H9 (cell line): Measurements from ENCODE around the gene GARIN5A. TPM values are rescaled to one million over a fixed set of nuclear protein-coding genes. Genes with fewer than 3 reads are reported as not detected.

Source experiments
- DNase-seq: peaks from one replicate; pipeline ENCODE4 v3.0.0-alpha.2; 2017
- H2AFZ ChIP-seq: one replicate; pipeline ENCODE4 v1.6.1; 2013; ENCODE audit warnings: mild to moderate bottlenecking, low read length, control low read depth, moderate library complexity
- H2AK5ac ChIP-seq: 2 replicates; pipeline ENCODE4 v1.6.1; 2013; ENCODE audit warnings: low read length, control low read depth, mixed read lengths; ENCODE audit not compliant: insufficient read length
- H2BK120ac ChIP-seq: one replicate; pipeline ENCODE4 v1.6.1; 2013; ENCODE audit warnings: low read depth, mild to moderate bottlenecking, low read length, control low read depth, inconsistent platforms; ENCODE audit not compliant: poor library complexity, severe bottlenecking
- H2BK12ac ChIP-seq: 2 replicates; pipeline ENCODE4 v1.6.1; 2013; ENCODE audit warnings: low read length, control low read depth, mixed read lengths, low read depth; ENCODE audit not compliant: insufficient read length
- H2BK15ac ChIP-seq: 2 replicates; pipeline ENCODE4 v1.6.1; 2013; ENCODE audit warnings: low read depth, low read length, control low read depth
- H2BK20ac ChIP-seq: one replicate; pipeline ENCODE4 v1.6.1; 2013; ENCODE audit warnings: low read depth, mild to moderate bottlenecking, low read length, control low read depth, inconsistent platforms; ENCODE audit not compliant: poor library complexity, severe bottlenecking
- H2BK5ac ChIP-seq: 2 replicates; pipeline ENCODE4 v1.6.1; 2013; ENCODE audit warnings: low read length, control low read depth, mixed read lengths; ENCODE audit not compliant: insufficient read length
- H3K14ac ChIP-seq: 2 replicates; pipeline ENCODE4 v1.6.1; 2013; ENCODE audit warnings: low read length, control low read depth; ENCODE audit not compliant: insufficient read depth
- H3K18ac ChIP-seq: 2 replicates; pipeline ENCODE4 v1.6.1; 2013; ENCODE audit warnings: low read depth, mild to moderate bottlenecking, mixed read lengths, low read length, control low read depth; ENCODE audit not compliant: insufficient read length
- H3K23ac ChIP-seq: 2 replicates; pipeline ENCODE4 v1.6.1; 2013; ENCODE audit warnings: low read length, control low read depth, mixed read lengths, low read depth; ENCODE audit not compliant: insufficient read length
- H3K23me2 ChIP-seq: 2 replicates; pipeline ENCODE4 v1.6.1; 2013; ENCODE audit warnings: low read depth, mild to moderate bottlenecking, mixed read lengths, low read length, control low read depth; ENCODE audit not compliant: insufficient read length, poor library complexity, severe bottlenecking
- H3K27ac ChIP-seq: 2 replicates; pipeline ENCODE4 v1.5.1; 2013; ENCODE audit warnings: low read length, control low read depth, mixed read lengths, low read depth; ENCODE audit not compliant: insufficient read length
- H3K27me3 ChIP-seq: 2 replicates; pipeline ENCODE4 v1.6.1; 2013; ENCODE audit warnings: low read length, control low read depth, inconsistent platforms; ENCODE audit not compliant: insufficient read depth
- H3K4ac ChIP-seq: 2 replicates; pipeline ENCODE4 v1.6.1; 2013; ENCODE audit warnings: low read depth, mild to moderate bottlenecking, control low read depth, inconsistent platforms, low read length, moderate library complexity
- H3K4me1 ChIP-seq: 2 replicates; pipeline ENCODE4 v1.6.1; 2013; ENCODE audit warnings: low read length, control low read depth, inconsistent platforms; ENCODE audit not compliant: insufficient read depth
- H3K4me2 ChIP-seq: 2 replicates; pipeline ENCODE4 v1.6.1; 2013; ENCODE audit warnings: low read length, control low read depth, mixed read lengths; ENCODE audit not compliant: insufficient read length, insufficient read depth
- H3K56ac ChIP-seq: 2 replicates; pipeline ENCODE4 v1.6.1; 2013; ENCODE audit warnings: low read depth, mild to moderate bottlenecking, mixed read lengths, low read length, control low read depth; ENCODE audit not compliant: insufficient read length
- H3K79me1 ChIP-seq: 2 replicates; pipeline ENCODE4 v1.6.1; 2013; ENCODE audit warnings: low read depth, mild to moderate bottlenecking, moderate library complexity, low read length, control low read depth, inconsistent platforms; ENCODE audit not compliant: insufficient read depth, poor library complexity, severe bottlenecking
- H3K79me2 ChIP-seq: 2 replicates; pipeline ENCODE4 v1.6.1; 2013; ENCODE audit warnings: low read length, control low read depth, inconsistent platforms; ENCODE audit not compliant: insufficient read depth
- H3K9ac ChIP-seq: 2 replicates; pipeline ENCODE4 v1.6.1; 2013; ENCODE audit warnings: low read length, control low read depth, mixed read lengths; ENCODE audit not compliant: insufficient read length; ENCODE audit errors: extremely low read depth
- H3K9me3 ChIP-seq: one replicate; pipeline ENCODE4 v1.6.1; 2013; ENCODE audit warnings: low read depth, low read length, inconsistent platforms; ENCODE audit not compliant: control insufficient read depth
- H3T11ph ChIP-seq: one replicate; pipeline ENCODE4 v1.6.1; 2013; ENCODE audit warnings: mild to moderate bottlenecking, low read length, control low read depth, inconsistent platforms
- H4K20me1 ChIP-seq: one replicate; pipeline ENCODE4 v1.6.1; 2013; ENCODE audit not compliant: control insufficient read depth, insufficient read length, insufficient read depth
- H4K5ac ChIP-seq: 2 replicates; pipeline ENCODE4 v1.6.1; 2013; ENCODE audit warnings: low read depth, mild to moderate bottlenecking, mixed read lengths, low read length, control low read depth; ENCODE audit not compliant: insufficient read length
- H4K8ac ChIP-seq: replicated peaks from 2 replicates; pipeline ENCODE4 v1.6.1; 2013; ENCODE audit warnings: low read length, control low read depth, mixed read lengths, low read depth; ENCODE audit not compliant: insufficient read length
- H4K91ac ChIP-seq: 2 replicates; pipeline ENCODE4 v1.6.1; 2013; ENCODE audit warnings: low read depth, mild to moderate bottlenecking, moderate library complexity, mixed read lengths, low read length, control low read depth; ENCODE audit not compliant: insufficient read length
- H3K27ac Mint-ChIP-seq, 3 experiments: 2 replicates in 2 of 3; 3 replicates in 1 of 3; pipeline ENCODE4 v1.8.0; 2020 to 2021; ENCODE audit warnings: mixed read lengths in 3 of 3, mild to moderate bottlenecking in 1 of 3, moderate library complexity in 1 of 3
- H3K27me3 Mint-ChIP-seq: 2 replicates; pipeline ENCODE4 v1.8.0; 2021; ENCODE audit warnings: low read depth, mild to moderate bottlenecking, moderate library complexity, mixed read lengths
- H3K36me3 Mint-ChIP-seq, 3 experiments: 2 replicates in 2 of 3; 3 replicates in 1 of 3; pipeline ENCODE4 v1.8.0; 2020 to 2021; ENCODE audit warnings: low read depth in 3 of 3, mixed read lengths in 3 of 3; ENCODE audit not compliant: insufficient read depth in 1 of 3
- H3K4me1 Mint-ChIP-seq, 2 experiments: 2 replicates each; pipeline ENCODE4 v1.8.0; 2020; ENCODE audit warnings: mixed read lengths in 2 of 2
- H3K4me3 Mint-ChIP-seq, 2 experiments: 2 replicates in 1 of 2; 3 replicates in 1 of 2; pipeline ENCODE4 v1.8.0; 2020 to 2021; ENCODE audit warnings: mild to moderate bottlenecking in 2 of 2, mixed read lengths in 2 of 2, moderate library complexity in 1 of 2
- H3K9me3 Mint-ChIP-seq, 2 experiments: 2 replicates in 1 of 2; 3 replicates in 1 of 2; pipeline ENCODE4 v1.8.0; 2020; ENCODE audit warnings: mild to moderate bottlenecking in 2 of 2, mixed read lengths in 2 of 2, moderate library complexity in 1 of 2
- CTCF ChIP-seq: fragments of 200-600 bp; sonication (generic); conservative IDR thresholded peaks from 3 replicates; pipeline ENCODE4 v1.8.0; 2021; ENCODE audit warnings: antibody characterized with exemption, mild to moderate bottlenecking
- WGBS: extraction: QIAGEN DNeasy Blood & Tissue Kit; methylation state at CpG from one replicate; pipeline ENCODE4 v1.1.7; 2013; ENCODE audit warnings: missing lambda C conversion rate, low lambda C conversion rate, mixed read lengths; ENCODE audit not compliant: insufficient read length; ENCODE audit errors: extremely low coverage; 5-methylcytosine and 5-hydroxymethylcytosine counted together
- total RNA-seq: library from RNA; stranded (reverse); gene quantifications from 2 replicates; pipeline ENCODE4 v1.2.1, GENCODE V29; 2021

The GARIN5A gene
- total RNA-seq, 1 experiment from 2014 or later = 9.5 TPM

GRCh38 chr19:50465986-50466705 is 10.5 kb downstream of the GARIN5A start:
- H3K4me1 Mint-ChIP-seq = peaks cover 9 to 11% of the 10 kb centered on the region in 2 experiments
- no peaks in the 10 kb centered on the region; a peak in 1 of 5 replicates for H3K9me3 Mint-ChIP-seq
- Histone ChIP-seq H3K79me2 (no peaks in the 10 kb centered on the region), H2BK5ac (no peak overlapping the region), H3K23me2 (no peaks in the 10 kb centered on the region), H3K27me3 (no peaks in the 10 kb centered on the region), H3K56ac (no peak overlapping the region), H2BK15ac (no peak overlapping the region), H2BK12ac (no peak overlapping the region), H2BK20ac (no peak overlapping the region), H4K20me1 (no peaks in the 10 kb centered on the region), H4K8ac (no peak overlapping the region), H2AK5ac (no peak overlapping the region), H3K18ac (no peak overlapping the region), H4K91ac (no peak overlapping the region), H2AFZ (no peak overlapping the region), H3K14ac (no peak overlapping the region), H3K4me1 (no peaks in the 10 kb centered on the region), H3K23ac (no peak overlapping the region), H3K9me3 (no peaks in the 10 kb centered on the region), H3K4ac (no peak overlapping the region), H3K79me1 (no peaks in the 10 kb centered on the region), H3T11ph (no peak overlapping the region), H2BK120ac (no peak overlapping the region), H3K9ac (no peak overlapping the region), H3K4me2 (no peak overlapping the region), H4K5ac (no peak overlapping the region), H3K27ac (no peak overlapping the region)
- WGBS = no CpG with 5 or more reads among the region's 29 CpGs
- peak; percentile 74 for TF ChIP-seq CTCF
- peak; percentile 89 for DNase-seq
- H3K27ac Mint-ChIP-seq = peak overlapping the region; percentile 55 to 92 (median 76); a peak in 4 of 7 replicates
- no peaks in the 10 kb centered on the region; a peak in 1 of 7 replicates for H3K36me3 Mint-ChIP-seq
- H3K27me3 Mint-ChIP-seq = peaks cover 10% of the 10 kb centered on the region
- no peak overlapping the region; a peak in 1 of 5 replicates for H3K4me3 Mint-ChIP-seq
